ENCODE measurements around the gene CARD6.
A peak's percentile ranks its signal among the peaks of the same experiment; 100 is the strongest.
"Not testable (repeated sequence)": the region's sequence is repeated elsewhere in the genome, so short reads cannot be mapped to it uniquely, and the experiment has no call there.

Gene CARD6

GRCh38 chr5:40828021-40828631 lies 13.0 kb upstream of the CARD6 start:
- no peak for DNase-seq

- no peak for DNase-seq
These were observed 12.2 kb upstream of the CARD6 start for GRCh38 chr5:40828690-40829661.

- DNase-seq = no peak
These were observed 11.2 kb upstream of the CARD6 start for GRCh38 chr5:40829748-40830533.

GRCh38 chr5:40831346-40832210 lies 9.6 kb upstream of the CARD6 start:
- no peak for DNase-seq

- DNase-seq = no peak
These were observed 8.8 kb upstream of the CARD6 start for GRCh38 chr5:40832345-40832744.

- DNase-seq = no peak
These were observed 7.4 kb upstream of the CARD6 start for GRCh38 chr5:40833712-40834229.

- peak; percentile 24 for DNase-seq
These were observed 6.7 kb upstream of the CARD6 start for GRCh38 chr5:40834391-40834848.

- DNase-seq = peak; percentile 88
These were observed 6.0 kb upstream of the CARD6 start, which contains the start of gene RPL37 for GRCh38 chr5:40834849-40835787. RPL37 (minus strand) TSS chr5:40835222; CDS start chr5:40835185, 37 bp downstream.

GRCh38 chr5:40838086-40838485 lies 3.1 kb upstream of the CARD6 start:
- no peak for DNase-seq

GRCh38 chr5:40842351-40842750 lies 1.2 kb downstream of the CARD6 start:
- no peak for DNase-seq

- no peak for DNase-seq
These were observed 3.4 kb downstream of the CARD6 start for GRCh38 chr5:40844565-40844964.

- no peak for DNase-seq
These were observed 5.2 kb downstream of the CARD6 start for GRCh38 chr5:40846371-40846770.

GRCh38 chr5:40847525-40847924 lies 6.4 kb downstream of the CARD6 start:
- no peak for DNase-seq

- DNase-seq = no peak
These were observed 12.5 kb downstream of the CARD6 start for GRCh38 chr5:40853632-40854192.

GRCh38 chr5:40860711-40861110 lies 19.5 kb downstream of the CARD6 start:
- DNase-seq = no peak

- not testable (repeated sequence) for DNase-seq
These were observed 23.8 kb downstream of the CARD6 start for GRCh38 chr5:40865004-40865403.

GRCh38 chr5:40866844-40867243 lies 25.7 kb downstream of the CARD6 start:
- no peak for DNase-seq

- no peak for DNase-seq
These were observed 28.2 kb downstream of the CARD6 start for GRCh38 chr5:40869384-40869783.

- no peak for DNase-seq
These were observed 30.0 kb downstream of the CARD6 start for GRCh38 chr5:40871177-40871576.

- not testable (repeated sequence) for DNase-seq
These were observed 31.1 kb downstream of the CARD6 start for GRCh38 chr5:40872253-40872652.

Measured in activated effector memory CD4-positive, alpha-beta T cell treated with Interleukin-2 at 50 U/mL for 16 hours (primary cell).